GM12892 (cell line): ENCODE data around the gene TFPI.

Experiments
- POLR2A ChIP-seq: IDR thresholded peaks from 2 replicates; pipeline ENCODE4 v1.6.1; 2011; ENCODE audit warnings: low read depth, low read length, control low read depth
- POLR2AphosphoS5 ChIP-seq: IDR thresholded peaks from 2 replicates; pipeline ENCODE4 v1.6.1; 2011; ENCODE audit warnings: low read depth, low read length, control low read depth
- TAF1 ChIP-seq: IDR thresholded peaks from 2 replicates; pipeline ENCODE4 v1.6.1; 2011; ENCODE audit warnings: low read depth, mild to moderate bottlenecking, control low read depth, low read length, borderline replicate concordance

- no peak for TF ChIP-seq POLR2A
- TF ChIP-seq POLR2AphosphoS5 = no peak
- no peak for TF ChIP-seq TAF1
Measured at GRCh38 chr2:187419808-187420207, 134.4 kb downstream of the TFPI start.
